Stimulated activated CD4-positive, alpha-beta T cell treated with anti-CD3 and anti-CD28 coated beads, Interleukin-1b, Interleukin-23, amount 100 ng/mL, for 48 hours (primary cell): ENCODE results near the gene CIAPIN1.
"Not testable (repeated sequence)": the region's sequence is repeated elsewhere in the genome, so short reads cannot be mapped to it uniquely, and the experiment has no call there.

Source experiments
- DNase-seq: peaks from one replicate; pipeline ENCODE4 v3.0.0-alpha.2; 2020

Gene CIAPIN1

GRCh38 chr16:57439947-57440346, 7.2 kb downstream of the CIAPIN1 start:
- not testable (repeated sequence) for DNase-seq

GRCh38 chr16:57435838-57436237, 11.3 kb downstream of the CIAPIN1 start:
- DNase-seq = no peak

DNA sequence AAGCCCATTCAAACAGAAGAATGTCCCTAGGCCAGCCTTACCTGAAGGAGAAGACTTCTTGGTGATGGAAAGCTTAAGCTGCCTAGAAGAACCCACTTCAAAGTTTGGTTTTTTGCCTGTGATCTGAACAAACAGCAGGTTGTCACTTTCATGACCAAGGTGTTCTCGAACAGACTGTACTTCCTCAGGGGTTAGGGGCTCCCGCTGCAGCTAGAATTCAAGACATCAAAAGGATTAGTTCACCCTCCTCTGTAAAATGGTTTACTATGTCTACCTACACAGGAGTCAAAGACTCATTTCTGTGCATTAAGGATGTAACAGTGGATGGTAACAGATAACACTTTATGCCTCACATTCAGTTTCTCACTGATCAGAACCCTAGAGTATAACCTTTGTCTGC, 13.2 kb downstream of the CIAPIN1 start:
- DNase-seq = no peak

GRCh38 chr16:57432989-57433388, 14.2 kb downstream of the CIAPIN1 start:
- no peak for DNase-seq

DNA sequence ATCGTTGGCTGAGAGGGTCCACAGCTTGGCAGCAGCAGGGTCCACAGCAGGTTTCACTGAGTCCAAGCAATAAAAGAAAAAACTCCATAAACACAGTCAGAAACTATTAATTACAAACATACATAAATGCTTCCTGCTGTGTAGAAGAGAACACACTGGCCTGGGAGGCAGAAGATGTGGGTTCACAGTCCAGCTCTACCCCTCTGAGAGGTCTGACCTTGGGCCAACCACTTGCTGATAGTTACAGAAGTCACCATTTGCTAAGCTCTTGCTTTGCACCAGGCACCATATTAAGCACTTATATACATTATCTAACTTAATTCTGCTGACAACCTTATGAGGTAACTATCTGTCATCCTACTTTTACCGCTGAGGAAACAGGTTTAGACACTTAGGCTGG, 14.7 kb downstream of the CIAPIN1 start:
- no peak for DNase-seq

- DNase-seq = no peak
Observed at GRCh38 chr16:57430955-57431354, 16.2 kb downstream of the CIAPIN1 start.

GRCh38 chr16:57427824-57428223, 19.4 kb downstream of the CIAPIN1 start:
- no peak for DNase-seq

DNA sequence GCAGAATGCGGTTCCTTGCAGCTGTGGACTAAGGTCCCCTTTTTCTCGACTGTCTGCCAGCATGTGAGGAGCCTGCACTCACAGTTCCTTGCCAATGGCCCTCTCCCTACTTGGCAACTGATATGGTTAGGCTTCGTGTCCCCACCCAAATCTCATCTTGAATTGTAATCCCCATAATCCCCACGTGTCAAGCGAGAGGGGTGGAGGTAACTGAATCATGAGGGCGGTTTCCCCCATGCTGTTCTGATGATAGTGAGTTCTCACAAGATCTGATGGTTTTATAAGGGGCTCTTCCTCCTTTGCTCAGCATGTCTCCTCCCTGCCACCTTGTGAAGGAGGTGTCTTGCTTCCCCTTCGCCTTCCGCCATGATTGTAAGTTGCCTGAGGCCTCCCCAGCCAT, 19.9 kb downstream of the CIAPIN1 start:
- no peak for DNase-seq

DNA sequence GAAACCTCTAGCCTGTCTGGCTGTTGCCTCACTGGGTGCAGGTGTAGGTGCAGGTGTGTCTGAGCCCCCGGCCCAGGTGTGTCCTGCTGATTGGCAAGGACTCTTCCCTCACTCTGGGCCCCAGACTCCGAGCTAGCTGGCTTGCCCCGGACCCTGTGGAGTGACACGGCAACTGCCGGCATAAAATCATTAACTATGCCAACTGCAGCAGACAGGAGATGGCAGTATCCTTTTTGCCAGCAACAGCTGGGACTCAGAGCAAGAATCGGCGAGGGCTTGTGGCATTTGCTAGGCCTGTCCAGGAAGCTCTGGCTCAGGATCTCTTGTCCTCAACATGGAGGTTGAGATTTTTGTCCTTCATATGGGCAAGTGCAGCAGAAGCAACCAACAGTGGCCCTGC, 20.8 kb downstream of the CIAPIN1 start:
- no peak for DNase-seq

- DNase-seq = no peak
Observed at GRCh38 chr16:57424583-57424982, 22.6 kb downstream of the CIAPIN1 start.

DNA sequence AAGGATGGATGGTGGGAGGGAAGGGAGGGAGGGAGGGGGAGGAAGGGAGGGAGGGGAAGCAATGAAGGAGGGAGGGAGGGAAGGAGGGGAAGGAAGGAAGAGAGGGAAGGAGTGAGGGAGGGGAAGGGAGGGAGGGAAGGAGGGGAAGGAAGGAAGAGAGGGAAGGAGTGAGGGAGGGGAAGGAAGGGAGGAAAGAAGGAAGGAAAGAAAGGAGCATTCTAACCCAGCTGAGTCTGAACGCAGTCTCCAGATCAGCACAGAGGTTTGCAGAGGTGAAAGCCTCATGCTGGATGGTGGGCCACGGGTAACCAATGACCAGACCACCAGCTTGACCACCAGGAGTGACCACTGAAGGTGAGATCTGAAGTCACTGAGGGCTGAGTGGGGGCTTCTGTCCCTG, 24.0 kb downstream of the CIAPIN1 start:
- DNase-seq = no peak

- no peak for DNase-seq
Observed at GRCh38 chr16:57422026-57422944, 24.9 kb downstream of the CIAPIN1 start.

GRCh38 chr16:57419506-57419905, 27.7 kb downstream of the CIAPIN1 start:
- DNase-seq = no peak

DNA sequence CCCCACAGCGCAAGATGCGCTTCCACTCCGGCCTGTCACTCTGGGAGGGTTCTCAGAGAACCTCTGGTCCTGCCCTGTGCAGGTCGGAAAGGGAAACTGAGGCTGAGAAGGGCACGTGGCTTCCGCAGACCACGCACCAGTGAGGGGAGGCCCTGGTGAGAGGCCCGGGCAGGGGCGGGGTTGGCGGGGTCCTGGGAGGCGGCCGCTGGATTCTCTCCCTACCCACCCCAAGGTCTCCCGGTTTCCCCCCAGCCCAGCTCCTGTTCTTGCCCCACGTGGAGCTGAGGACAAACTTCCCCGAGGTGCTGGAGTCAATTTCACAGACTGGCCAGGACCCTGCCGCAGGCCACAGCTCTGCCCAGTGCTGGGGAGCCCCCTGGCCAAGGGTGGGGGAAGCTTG, 31.1 kb downstream of the CIAPIN1 start:
- no peak for DNase-seq

DNA sequence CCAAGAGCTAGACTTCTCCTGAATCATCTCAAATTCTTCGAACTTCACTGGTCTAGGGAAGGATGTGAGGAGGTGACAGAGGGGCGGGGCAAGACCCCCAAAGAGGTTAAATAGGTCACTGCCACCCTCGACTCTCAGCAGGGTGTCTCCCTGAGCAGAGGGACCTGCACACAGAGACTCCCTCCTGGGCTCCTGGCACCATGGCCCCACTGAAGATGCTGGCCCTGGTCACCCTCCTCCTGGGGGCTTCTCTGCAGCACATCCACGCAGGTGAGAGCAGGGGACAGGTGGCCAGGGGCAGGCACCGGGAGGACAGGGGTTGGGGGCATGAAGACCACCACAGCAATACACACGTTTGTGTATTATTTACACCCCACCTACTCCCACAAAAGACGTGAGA, 33.5 kb downstream of the CIAPIN1 start:
- DNase-seq = no peak

- no peak for DNase-seq
Observed at GRCh38 chr16:57413301-57413730, 33.9 kb downstream of the CIAPIN1 start.

DNA sequence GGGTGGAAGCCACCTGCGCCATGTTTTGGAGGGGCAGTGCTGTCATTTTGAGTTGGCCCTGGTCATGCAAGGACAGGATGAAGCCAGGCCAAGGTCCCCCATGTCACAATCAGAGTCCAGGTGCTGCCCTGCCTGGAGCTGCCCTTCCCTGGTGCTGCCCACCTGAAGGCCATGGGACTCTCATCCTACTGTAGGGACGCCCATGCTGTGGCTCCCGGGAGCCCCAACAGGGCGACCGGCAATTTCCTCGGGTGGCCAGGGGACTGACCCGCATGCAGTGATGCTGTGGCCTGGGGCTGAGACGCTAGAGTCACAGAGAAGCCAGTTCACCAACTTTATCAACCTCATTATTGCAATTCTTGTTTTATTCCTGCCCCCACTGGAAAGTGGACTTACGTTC, 34.6 kb downstream of the CIAPIN1 start:
- no peak for DNase-seq

- DNase-seq = no peak
Observed at GRCh38 chr16:57411362-57411976, 35.7 kb downstream of the CIAPIN1 start.

DNA sequence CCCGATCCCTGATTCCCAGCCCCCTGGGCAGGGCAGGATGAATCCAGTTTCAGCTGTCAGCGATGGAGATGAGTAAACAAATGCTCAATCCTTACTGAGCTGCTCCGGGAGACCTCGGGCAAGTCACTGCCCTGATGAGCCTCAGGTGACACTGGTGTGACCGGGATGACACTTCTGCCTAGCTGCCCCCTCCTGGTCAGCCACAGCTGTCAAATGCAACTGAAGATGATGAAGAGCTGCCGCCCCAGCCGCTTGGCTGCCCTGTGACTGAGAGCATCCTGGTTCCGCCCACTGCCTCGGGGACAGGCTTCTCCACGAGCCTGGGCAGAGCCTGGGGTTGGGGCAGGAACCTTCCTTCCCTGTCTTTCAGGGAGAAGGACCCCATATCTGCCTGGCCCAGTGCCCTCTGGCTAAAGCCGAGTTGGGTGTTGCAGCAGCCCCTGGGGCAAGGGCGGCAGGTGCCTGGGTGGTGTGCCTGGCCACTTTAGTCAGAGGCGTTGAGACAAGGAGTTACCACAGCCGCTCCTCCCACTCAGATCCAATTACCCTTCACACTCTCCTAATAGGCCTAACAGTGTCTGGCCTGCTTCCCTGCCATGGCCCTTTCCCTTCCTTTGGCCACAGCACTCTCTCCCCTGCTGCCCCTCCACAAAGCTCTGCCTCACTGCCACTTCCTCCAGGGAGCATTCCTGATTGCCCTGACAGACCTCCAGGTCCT, 37.2 kb downstream of the CIAPIN1 start:
- DNase-seq = no peak

- DNase-seq = no peak
Observed at GRCh38 chr16:57409065-57409464, 38.1 kb downstream of the CIAPIN1 start.

DNA sequence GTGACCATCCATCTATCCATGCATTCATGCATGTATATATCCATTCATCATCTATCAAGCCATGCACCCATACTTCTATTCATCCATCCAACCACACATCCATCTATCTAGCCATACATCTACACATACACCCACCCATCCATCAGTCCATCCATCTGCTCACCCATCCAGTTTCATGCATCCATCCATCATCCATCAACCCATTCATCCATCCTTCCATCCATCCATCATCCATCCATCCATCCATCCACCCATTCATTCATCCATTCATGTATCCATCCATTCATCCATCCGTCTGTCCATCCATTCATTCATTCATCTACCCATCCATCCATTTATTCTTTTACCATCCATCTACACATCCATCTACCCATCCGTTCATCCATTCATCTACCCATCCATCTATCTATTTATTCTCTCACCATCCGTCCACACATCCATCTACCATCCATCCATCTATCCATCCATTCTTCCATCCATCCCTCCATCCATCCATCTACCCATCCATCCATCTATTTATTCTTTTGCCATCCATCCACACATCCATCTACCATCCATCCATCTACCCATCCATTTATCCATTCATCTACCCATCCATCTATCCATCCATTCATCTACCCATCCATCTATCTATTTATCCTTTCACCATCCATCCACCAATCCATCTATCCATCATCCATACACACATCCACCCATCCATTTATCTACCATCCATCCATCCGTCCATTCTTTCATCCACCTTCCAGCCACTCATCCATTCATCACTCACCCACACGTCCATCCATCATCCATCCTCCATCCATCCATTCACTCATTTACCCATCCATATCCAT, 39.4 kb downstream of the CIAPIN1 start:
- no peak for DNase-seq

- no peak for DNase-seq
Observed at GRCh38 chr16:57406881-57407280, 40.3 kb downstream of the CIAPIN1 start.

DNA sequence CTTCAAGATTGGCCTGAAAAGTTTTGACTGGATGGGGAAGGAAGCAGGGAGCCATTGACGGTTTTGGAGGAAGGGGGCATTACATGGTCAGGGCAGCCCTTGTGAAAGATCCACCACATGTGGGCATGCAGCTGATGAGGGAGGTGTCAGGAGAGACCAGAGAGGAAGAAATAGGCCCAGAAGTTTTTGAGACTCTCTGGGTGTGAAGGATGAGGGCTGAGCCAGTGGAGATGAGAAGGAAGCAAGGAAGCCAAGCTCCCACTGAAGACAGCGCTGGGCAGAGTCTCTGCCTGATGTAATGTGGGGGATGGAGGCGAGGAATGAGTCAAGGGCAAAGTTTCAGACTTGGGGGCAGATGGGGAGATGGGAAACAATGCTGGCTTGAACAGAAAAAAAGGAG, 42.1 kb downstream of the CIAPIN1 start:
- DNase-seq = no peak
